ENCODE results near the gene COL9A2.
"Not testable (repeated sequence)": the region's sequence is repeated elsewhere in the genome, so short reads cannot be mapped to it uniquely, and the experiment has no call there.

Gene COL9A2

GRCh38 chr1:40341491-40342380 is 24.6 kb upstream of the COL9A2 start:
- no peak overlapping the region for H3K4me3 ChIP-seq (ENCODE audit: low read depth, low read length)
- TF ChIP-seq CTCF (IDR thresholded peaks at IDR 0.05; ENCODE audit: insufficient read depth, low read depth, low read length, missing control alignments), result no peak

GRCh38 chr1:40339420-40340323 is 22.6 kb upstream of the COL9A2 start:
- DNase-seq (ENCODE audit: low read depth), result no peak
- no peak overlapping the region for H3K4me3 ChIP-seq (ENCODE audit: low read depth, low read length)
- TF ChIP-seq CTCF (IDR thresholded peaks at IDR 0.05; ENCODE audit: insufficient read depth, low read depth, low read length, missing control alignments), result no peak

More at GRCh38 chr1:40341491-40342380, 24.6 kb upstream of the COL9A2 start:
- DNase-seq (ENCODE audit: low read depth), result peak; percentile 32

- no peak overlapping the region for H3K4me3 ChIP-seq (ENCODE audit: low read depth, low read length)
- DNase-seq (ENCODE audit: low read depth), result peak; percentile 93
- TF ChIP-seq CTCF (IDR thresholded peaks at IDR 0.05; ENCODE audit: insufficient read depth, low read depth, low read length, missing control alignments), result peak; percentile 99
Measured at GRCh38 chr1:40338745-40339419, 21.8 kb upstream of the COL9A2 start.

- DNase-seq (ENCODE audit: low read depth), result no peak
- TF ChIP-seq CTCF (IDR thresholded peaks at IDR 0.05; ENCODE audit: insufficient read depth, low read depth, low read length, missing control alignments), result no peak
- H3K4me3 ChIP-seq (ENCODE audit: low read depth, low read length), result no peak overlapping the region
Measured at GRCh38 chr1:40337443-40337842, 20.4 kb upstream of the COL9A2 start.

GRCh38 chr1:40332695-40333094 is 15.6 kb upstream of the COL9A2 start:
- H3K4me3 ChIP-seq (ENCODE audit: low read depth, low read length), result no peak overlapping the region
- TF ChIP-seq CTCF (IDR thresholded peaks at IDR 0.05; ENCODE audit: insufficient read depth, low read depth, low read length, missing control alignments), result no peak
- no peak for DNase-seq (ENCODE audit: low read depth)

GRCh38 chr1:40331403-40331802 is 14.3 kb upstream of the COL9A2 start:
- not testable (repeated sequence) for DNase-seq (ENCODE audit: low read depth); H3K4me3 ChIP-seq (ENCODE audit: low read depth, low read length)

Data from GM12865 (cell line).